ENCODE data around the gene CHST7.

GRCh38 chrX:46595084-46595483 lies 21.5 kb downstream of the CHST7 start:
- TF ChIP-seq, protein P1, sequence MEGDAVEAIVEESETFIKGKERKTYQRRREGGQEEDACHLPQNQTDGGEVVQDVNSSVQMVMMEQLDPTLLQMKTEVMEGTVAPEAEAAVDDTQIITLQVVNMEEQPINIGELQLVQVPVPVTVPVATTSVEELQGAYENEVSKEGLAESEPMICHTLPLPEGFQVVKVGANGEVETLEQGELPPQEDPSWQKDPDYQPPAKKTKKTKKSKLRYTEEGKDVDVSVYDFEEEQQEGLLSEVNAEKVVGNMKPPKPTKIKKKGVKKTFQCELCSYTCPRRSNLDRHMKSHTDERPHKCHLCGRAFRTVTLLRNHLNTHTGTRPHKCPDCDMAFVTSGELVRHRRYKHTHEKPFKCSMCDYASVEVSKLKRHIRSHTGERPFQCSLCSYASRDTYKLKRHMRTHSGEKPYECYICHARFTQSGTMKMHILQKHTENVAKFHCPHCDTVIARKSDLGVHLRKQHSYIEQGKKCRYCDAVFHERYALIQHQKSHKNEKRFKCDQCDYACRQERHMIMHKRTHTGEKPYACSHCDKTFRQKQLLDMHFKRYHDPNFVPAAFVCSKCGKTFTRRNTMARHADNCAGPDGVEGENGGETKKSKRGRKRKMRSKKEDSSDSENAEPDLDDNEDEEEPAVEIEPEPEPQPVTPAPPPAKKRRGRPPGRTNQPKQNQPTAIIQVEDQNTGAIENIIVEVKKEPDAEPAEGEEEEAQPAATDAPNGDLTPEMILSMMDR (IDR thresholded peaks at IDR 0.05), result no peak
- TF ChIP-seq POLR2A (IDR thresholded peaks at IDR 0.05) (no peak), POLR2AphosphoS5 (IDR thresholded peaks at IDR 0.05) (no peak)

All from gastroesophageal sphincter (tissue), 3 donors.